Skin epidermis (tissue), 12 donors: ENCODE data around the gene KCNA10.

ENCODE experiments used
- H3K27ac ChIP-seq, 21 experiments: fragments of 200-600 bp; sonication (generic) in 11 of 21; one replicate each; pipeline ENCODE4 v1.5.0; 2020; ENCODE audit warnings: mild to moderate bottlenecking in 3 of 21, inconsistent platforms in 2 of 21, moderate library complexity in 2 of 21
- H3K4me3 ChIP-seq, 7 experiments: fragments of 200-600 bp; sonication (generic) in 2 of 7; one replicate each; pipeline ENCODE4 v1.5.0; 2020; ENCODE audit warnings: inconsistent platforms in 2 of 7, mild to moderate bottlenecking in 2 of 7, moderate library complexity in 1 of 7

The KCNA10 gene

DNA sequence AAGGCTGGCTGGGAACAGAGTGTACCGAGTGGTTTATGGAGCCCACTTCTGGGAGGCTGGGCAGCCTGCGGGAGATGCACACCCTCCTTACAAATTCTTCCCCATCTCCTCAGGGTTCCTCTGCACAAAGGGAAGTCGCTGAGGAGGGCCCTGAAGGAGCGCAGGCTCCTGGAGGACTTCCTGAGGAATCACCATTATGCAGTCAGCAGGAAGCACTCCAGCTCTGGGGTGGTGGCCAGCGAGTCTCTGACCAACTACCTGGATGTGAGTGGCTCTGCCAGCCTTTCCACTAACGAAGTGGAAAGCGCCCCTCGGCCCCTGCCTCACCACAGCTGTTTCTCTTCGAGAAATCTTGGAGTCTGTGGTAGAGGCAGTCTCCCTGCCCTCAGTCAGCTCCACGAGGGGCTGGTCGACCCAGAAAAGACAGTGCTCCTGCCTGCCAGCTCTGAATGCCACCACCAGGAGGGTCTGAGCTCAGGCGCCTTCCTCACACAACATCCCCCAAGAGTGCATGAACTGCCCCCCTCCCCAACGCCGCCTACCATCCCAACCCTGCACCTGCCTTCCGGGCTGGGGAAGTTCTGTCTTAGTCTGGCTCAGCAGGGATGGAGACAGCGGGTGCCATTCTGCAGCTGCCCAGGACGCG is 36.2 kb downstream of the KCNA10 start:
- H3K27ac ChIP-seq, result no peak overlapping the region
- no peak overlapping the region for H3K4me3 ChIP-seq

DNA sequence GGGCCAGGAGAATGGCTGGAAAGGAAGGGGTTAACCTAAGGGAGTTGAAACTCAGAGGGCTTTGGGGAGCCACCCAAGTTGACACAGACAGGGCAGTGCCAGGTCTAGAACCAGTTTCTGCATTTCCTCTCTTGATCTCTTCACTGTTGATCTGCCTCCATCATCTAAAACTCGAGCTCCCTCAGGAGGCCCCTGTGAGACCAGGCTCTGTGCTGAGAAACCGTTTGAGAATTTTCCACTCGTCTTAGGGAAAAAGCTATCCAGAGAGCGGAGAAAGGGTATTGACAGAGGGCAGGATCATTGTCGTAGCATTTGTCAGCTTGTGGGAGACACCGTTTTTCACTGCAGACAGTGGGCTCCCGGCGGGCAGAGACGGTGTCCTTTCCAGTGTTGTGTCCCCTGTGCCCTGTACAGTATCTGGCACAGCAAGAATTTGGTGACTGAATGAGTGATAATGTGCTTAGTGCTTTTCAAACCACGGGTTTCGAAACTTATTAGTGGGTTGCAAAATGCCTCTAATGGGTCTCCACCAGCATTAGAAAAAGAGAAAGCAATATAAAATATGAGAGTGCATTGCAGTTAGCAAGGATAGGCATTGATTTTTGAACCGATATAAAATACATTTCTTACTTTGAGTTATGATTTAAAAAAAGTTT is 36.9 kb downstream of the KCNA10 start:
- H3K4me3 ChIP-seq, result no peak overlapping the region
- no peak overlapping the region for H3K27ac ChIP-seq

GRCh38 chr1:110480356-110481096 is 38.4 kb downstream of the KCNA10 start:
- H3K27ac ChIP-seq, result no peak overlapping the region
- H3K4me3 ChIP-seq, result no peak overlapping the region

GRCh38 chr1:110478886-110479285 is 40.1 kb downstream of the KCNA10 start:
- Histone ChIP-seq H3K4me3 (no peak overlapping the region), H3K27ac (no peak overlapping the region)

DNA sequence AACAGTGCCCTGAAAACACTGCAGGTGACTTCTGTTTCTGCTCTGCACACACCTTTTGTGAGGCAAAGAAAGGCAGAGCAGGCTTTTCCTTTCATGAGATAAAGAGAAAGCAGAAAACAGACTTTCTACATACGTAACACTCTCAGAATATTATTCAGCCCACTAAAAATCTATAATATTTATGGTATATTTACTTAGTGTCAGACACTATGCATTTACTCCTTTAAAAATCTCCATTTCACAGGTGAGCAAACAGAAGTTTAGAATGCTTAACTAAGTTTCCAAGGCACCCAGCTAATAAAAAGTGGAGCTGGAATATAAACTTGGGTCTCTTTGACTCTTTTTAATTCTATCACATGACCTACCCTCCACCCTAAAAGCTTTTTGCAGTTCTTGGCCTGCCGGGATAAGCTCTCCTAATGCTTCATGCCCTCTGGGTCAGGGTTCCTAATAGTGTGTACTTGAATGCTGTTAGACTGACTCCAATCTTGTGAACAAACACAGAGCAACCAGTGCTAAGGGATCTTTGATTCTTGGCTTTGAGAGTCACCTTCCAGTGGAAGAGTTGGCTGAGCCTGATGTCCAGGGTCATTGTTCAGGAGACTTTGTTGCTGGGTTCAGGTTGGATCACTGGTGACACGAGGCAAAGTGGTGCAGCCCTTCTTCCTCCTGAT is 40.9 kb downstream of the KCNA10 start:
- Histone ChIP-seq H3K27ac (peak overlapping the region in 1 of 21 experiments; percentile 10), H3K4me3 (no peak overlapping the region)

DNA sequence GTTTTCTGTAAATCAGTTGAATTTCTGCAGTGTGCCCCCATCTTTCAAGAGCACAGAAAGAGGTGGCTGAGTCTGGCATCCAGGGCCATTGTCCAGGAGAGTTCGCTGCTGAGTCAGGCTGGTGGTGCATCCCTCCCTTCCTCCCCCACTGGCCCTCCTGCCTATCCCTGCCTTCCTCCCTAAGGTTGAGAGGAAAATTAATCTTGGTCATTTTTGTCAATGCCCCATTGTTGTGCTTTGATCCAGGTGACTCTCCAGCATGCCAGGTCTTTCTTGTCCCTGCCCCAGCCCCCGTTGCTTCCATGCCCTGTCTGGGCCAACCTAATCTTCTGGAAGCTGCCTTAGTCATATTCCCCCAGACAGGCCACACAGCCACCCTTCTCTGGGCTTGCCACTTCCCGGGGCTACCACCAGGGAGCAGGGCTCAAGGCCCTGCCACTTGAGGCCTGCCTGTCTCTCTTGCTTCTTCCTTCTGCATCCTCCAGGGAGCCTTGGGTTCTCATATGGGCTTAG is 41.5 kb downstream of the KCNA10 start:
- no peak overlapping the region for H3K4me3 ChIP-seq
- peak overlapping the region in 1 of 21 experiments; percentile 10 for H3K27ac ChIP-seq

GRCh38 chr1:110477041-110477440 is 41.9 kb downstream of the KCNA10 start:
- Histone ChIP-seq H3K27ac (no peak overlapping the region), H3K4me3 (no peak overlapping the region)

GRCh38 chr1:110476028-110476765 is 42.8 kb downstream of the KCNA10 start:
- no peak overlapping the region for H3K27ac ChIP-seq
- H3K4me3 ChIP-seq, result no peak overlapping the region

- Histone ChIP-seq H3K27ac (no peak overlapping the region), H3K4me3 (no peak overlapping the region)
Observed at GRCh38 chr1:110475362-110476027, 43.5 kb downstream of the KCNA10 start.

DNA sequence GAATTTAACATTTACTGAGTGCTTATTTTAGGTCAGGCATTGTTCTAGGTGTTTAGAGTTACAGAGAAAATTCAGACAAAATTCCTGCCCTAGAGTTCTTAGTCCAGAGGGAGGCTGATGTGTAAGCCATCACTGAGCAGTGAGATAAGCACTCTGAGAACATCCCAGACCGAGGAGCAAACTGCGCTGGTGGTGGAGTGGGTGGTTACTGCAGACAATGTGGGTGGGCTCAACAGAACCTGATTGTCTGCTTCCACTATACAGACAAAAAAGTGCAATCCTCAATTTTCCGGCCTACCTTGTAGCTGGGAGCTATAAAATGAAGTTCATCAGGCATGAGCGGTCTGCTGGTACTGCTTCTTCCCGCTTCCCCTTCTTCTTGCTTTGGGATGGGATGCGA is 44.5 kb downstream of the KCNA10 start:
- Histone ChIP-seq H3K27ac (no peak overlapping the region), H3K4me3 (no peak overlapping the region)

DNA sequence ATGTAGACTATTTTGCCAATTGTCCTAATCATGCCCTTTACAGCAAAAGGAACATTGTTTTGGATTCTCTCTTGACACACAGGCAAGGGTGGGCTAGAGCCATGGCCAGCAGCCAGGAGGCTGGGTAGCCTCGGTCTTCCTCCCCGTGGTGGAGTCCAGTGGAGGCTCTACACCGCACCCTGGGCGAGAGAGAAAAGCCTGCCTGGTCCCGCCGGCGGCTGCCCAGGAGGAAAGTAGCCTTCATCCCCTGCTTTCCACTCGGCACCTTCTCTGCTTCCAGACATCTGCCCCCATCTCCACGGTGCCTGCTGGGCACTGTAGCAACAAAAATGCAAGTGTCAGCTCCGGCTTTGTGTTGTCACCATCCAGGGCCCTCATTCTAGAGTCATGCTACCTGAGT is 46.4 kb downstream of the KCNA10 start:
- H3K27ac ChIP-seq, result no peak overlapping the region
- no peak overlapping the region for H3K4me3 ChIP-seq

DNA sequence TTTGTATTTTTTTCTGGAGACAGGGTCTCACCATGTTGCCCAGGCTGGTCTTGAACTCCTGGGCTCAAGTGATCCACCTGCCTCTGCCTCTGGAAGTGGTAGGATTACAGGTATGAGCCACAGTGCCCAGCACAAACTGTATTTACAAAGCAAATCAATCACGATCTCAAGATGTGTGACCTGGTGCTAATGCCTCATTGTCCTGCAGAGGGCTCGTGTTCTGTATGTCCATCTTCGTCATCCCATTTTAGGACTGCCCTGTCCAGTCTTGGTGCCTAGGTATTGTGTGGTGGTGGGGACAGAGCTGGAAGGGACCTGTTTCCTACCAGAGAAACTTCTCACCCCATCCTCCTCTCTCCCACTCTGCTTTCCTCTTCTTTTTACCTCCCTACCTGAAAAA is 47.8 kb downstream of the KCNA10 start:
- Histone ChIP-seq H3K4me3 (no peak overlapping the region), H3K27ac (no peak overlapping the region)
